ENCODE measurements around the gene P2RY14.

DNA sequence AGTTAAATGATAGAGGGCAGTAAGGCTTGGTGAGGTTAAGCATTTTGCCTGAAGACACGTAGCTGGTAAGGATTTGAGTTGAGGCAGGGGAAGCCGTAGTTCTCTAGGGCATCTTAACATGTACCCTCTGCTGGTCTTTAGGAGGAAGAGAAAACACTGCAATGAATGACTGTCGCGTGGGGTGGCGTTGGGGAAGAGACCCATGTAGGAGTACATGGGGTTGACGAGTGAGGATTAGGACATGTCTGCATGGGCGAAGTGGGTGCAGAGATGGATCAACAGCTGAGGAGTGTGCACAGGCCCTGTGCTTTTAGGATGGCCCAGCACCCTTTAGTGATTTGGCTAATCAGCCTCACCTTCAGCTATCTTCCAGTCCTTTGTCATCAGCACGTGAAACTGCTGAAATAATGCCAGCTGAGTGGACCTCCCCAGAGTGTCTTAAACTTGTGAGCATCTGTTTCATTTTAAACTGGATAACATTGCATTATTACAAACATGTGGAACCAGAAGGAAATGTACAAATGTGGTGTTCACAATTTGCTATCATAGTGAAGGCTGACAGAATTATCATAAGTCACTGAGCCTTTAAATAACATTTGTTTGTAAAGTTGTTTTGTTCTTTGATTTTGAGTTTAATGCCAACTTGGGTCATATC is 15.3 kb downstream of the P2RY14 start:
- TF ChIP-seq, protein P1, sequence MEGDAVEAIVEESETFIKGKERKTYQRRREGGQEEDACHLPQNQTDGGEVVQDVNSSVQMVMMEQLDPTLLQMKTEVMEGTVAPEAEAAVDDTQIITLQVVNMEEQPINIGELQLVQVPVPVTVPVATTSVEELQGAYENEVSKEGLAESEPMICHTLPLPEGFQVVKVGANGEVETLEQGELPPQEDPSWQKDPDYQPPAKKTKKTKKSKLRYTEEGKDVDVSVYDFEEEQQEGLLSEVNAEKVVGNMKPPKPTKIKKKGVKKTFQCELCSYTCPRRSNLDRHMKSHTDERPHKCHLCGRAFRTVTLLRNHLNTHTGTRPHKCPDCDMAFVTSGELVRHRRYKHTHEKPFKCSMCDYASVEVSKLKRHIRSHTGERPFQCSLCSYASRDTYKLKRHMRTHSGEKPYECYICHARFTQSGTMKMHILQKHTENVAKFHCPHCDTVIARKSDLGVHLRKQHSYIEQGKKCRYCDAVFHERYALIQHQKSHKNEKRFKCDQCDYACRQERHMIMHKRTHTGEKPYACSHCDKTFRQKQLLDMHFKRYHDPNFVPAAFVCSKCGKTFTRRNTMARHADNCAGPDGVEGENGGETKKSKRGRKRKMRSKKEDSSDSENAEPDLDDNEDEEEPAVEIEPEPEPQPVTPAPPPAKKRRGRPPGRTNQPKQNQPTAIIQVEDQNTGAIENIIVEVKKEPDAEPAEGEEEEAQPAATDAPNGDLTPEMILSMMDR (IDR thresholded peaks at IDR 0.05), result no peak
- no peak for TF ChIP-seq EP300 (IDR thresholded peaks at IDR 0.05)

All from esophagus muscularis mucosa (tissue), 3 donors.